Osteoblast (primary cell): Measurements from ENCODE around the gene GRIK4. TPM values are rescaled to one million over a fixed set of nuclear protein-coding genes. Genes with fewer than 3 reads are reported as not detected.

Experiments used
- DNase-seq: peaks from one replicate; pipeline ENCODE4 v3.0.0; 2011; ENCODE audit warnings: low spot score, mixed read lengths; ENCODE audit not compliant: insufficient read length; ENCODE audit errors: missing footprints
- H2AFZ ChIP-seq: 2 replicates; pipeline ENCODE4 v1.6.0; 2011; ENCODE audit warnings: mild to moderate bottlenecking, low read length
- H3K27ac ChIP-seq: 2 replicates; pipeline ENCODE4 v1.5.1; 2011; ENCODE audit warnings: mild to moderate bottlenecking, low read depth, low read length, moderate library complexity
- H3K27me3 ChIP-seq: 2 replicates; pipeline ENCODE4 v1.6.0; 2012; ENCODE audit warnings: mild to moderate bottlenecking, control low read depth, inconsistent platforms, low read length, moderate library complexity; ENCODE audit not compliant: insufficient read depth
- H3K36me3 ChIP-seq: 2 replicates; pipeline ENCODE4 v1.5.1; 2011; ENCODE audit warnings: mild to moderate bottlenecking, low read length, control low read depth, moderate library complexity; ENCODE audit not compliant: insufficient read depth
- H3K4me1 ChIP-seq: 2 replicates; pipeline ENCODE4 v1.5.1; 2011; ENCODE audit warnings: mild to moderate bottlenecking, low read length, control low read depth, moderate library complexity; ENCODE audit not compliant: insufficient read depth
- H3K4me2 ChIP-seq: 2 replicates; pipeline ENCODE4 v1.6.0; 2011; ENCODE audit warnings: mild to moderate bottlenecking, low read length; ENCODE audit not compliant: insufficient read depth
- H3K4me3 ChIP-seq: fragments of 200-600 bp; sonication (generic); 3 replicates; pipeline ENCODE4 v1.5.1; 2012; ENCODE audit warnings: mild to moderate bottlenecking, low read length, inconsistent platforms; ENCODE audit not compliant: insufficient read depth
- H3K79me2 ChIP-seq: 2 replicates; pipeline ENCODE4 v1.6.0; 2012; ENCODE audit warnings: mild to moderate bottlenecking, low read length, control low read depth, inconsistent platforms; ENCODE audit not compliant: insufficient read depth
- H3K9me3 ChIP-seq: 2 replicates; pipeline ENCODE4 v1.5.1; 2011; ENCODE audit warnings: low read depth, low read length, control low read depth
- H4K20me1 ChIP-seq: 2 replicates; pipeline ENCODE4 v1.6.0; 2012; ENCODE audit warnings: mild to moderate bottlenecking, low read length, control low read depth; ENCODE audit not compliant: insufficient read depth
- total RNA-seq: library from RNA; depleted of rRNA; stranded (reverse); fragments of >200 nt; gene quantifications from 2 replicates; pipeline ENCODE4 v1.2.3, GENCODE V29; 2012
- TF ChIP-seq, protein P1 (sequence below): IDR thresholded peaks from 2 replicates; pipeline ENCODE4 v1.5.1; 2011; ENCODE audit warnings: mild to moderate bottlenecking, low read depth, low read length, moderate library complexity; ENCODE audit errors: extremely low read depth

Gene GRIK4
- total RNA-seq, 1 donor, result under 0.01 TPM

DNA sequence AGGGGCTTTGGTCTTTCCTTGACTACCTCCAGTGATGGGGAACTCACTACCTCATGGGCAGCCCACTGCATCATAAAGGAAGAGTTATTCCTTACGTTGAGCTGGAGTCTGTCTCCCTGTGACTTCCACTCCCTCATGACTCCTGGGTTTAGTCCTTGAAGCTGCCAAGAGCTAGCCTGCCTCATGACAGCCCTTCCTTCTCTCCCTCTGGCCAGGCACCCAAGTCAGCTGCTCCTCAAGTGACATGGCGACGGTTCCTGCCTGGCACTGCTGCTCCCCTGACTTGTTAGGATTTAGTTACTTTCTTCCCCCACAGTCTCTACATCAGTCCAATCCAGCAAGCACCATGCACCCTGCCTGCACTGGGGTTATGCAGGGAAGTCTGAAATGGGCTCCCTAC lies 316.3 kb downstream of the GRIK4 start:
- TF ChIP-seq, protein P1, sequence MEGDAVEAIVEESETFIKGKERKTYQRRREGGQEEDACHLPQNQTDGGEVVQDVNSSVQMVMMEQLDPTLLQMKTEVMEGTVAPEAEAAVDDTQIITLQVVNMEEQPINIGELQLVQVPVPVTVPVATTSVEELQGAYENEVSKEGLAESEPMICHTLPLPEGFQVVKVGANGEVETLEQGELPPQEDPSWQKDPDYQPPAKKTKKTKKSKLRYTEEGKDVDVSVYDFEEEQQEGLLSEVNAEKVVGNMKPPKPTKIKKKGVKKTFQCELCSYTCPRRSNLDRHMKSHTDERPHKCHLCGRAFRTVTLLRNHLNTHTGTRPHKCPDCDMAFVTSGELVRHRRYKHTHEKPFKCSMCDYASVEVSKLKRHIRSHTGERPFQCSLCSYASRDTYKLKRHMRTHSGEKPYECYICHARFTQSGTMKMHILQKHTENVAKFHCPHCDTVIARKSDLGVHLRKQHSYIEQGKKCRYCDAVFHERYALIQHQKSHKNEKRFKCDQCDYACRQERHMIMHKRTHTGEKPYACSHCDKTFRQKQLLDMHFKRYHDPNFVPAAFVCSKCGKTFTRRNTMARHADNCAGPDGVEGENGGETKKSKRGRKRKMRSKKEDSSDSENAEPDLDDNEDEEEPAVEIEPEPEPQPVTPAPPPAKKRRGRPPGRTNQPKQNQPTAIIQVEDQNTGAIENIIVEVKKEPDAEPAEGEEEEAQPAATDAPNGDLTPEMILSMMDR, result no peak
- Histone ChIP-seq H3K9me3 (no peaks in the 10 kb centered on the region), H4K20me1 (no peaks in the 10 kb centered on the region), H3K79me2 (no peaks in the 10 kb centered on the region), H2AFZ (no peak overlapping the region), H3K36me3 (no peaks in the 10 kb centered on the region), H3K4me2 (no peak overlapping the region), H3K4me3 (no peak overlapping the region), H3K4me1 (no peaks in the 10 kb centered on the region), H3K27ac (no peak overlapping the region), H3K27me3 (no peaks in the 10 kb centered on the region)
- no peak for DNase-seq

DNA sequence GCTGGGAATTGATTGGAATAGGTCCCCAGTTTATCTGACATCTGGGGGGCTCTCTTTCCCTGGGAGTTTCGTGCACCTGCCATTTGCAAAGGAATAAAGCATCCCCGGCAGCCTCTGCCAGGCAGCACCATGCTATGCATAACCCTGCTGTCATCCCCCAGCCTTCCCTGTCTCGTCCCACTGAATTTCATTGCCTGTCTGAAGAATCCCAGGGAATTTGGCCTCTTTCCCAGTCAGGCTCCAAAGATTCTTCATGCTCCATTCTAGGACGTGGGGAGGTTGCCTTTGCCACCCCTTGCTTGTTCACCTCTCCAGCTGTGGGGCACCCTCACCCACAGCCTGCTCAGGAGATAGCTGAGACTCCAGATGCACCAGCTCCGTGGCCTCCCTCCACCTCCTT lies 317.3 kb downstream of the GRIK4 start:
- no peaks in the 10 kb centered on the region for H3K79me2 ChIP-seq
- H3K27ac ChIP-seq, result no peak overlapping the region
- no peaks in the 10 kb centered on the region for H3K27me3 ChIP-seq
- no peaks in the 10 kb centered on the region for H3K36me3 ChIP-seq
- no peaks in the 10 kb centered on the region for H4K20me1 ChIP-seq
- H3K9me3 ChIP-seq, result no peaks in the 10 kb centered on the region
- peak; percentile 85 for DNase-seq
- no peak overlapping the region for H2AFZ ChIP-seq
- H3K4me3 ChIP-seq, result no peak overlapping the region
- H3K4me1 ChIP-seq, result no peaks in the 10 kb centered on the region
- TF ChIP-seq, protein P1, result no peak
- no peak overlapping the region for H3K4me2 ChIP-seq

DNA sequence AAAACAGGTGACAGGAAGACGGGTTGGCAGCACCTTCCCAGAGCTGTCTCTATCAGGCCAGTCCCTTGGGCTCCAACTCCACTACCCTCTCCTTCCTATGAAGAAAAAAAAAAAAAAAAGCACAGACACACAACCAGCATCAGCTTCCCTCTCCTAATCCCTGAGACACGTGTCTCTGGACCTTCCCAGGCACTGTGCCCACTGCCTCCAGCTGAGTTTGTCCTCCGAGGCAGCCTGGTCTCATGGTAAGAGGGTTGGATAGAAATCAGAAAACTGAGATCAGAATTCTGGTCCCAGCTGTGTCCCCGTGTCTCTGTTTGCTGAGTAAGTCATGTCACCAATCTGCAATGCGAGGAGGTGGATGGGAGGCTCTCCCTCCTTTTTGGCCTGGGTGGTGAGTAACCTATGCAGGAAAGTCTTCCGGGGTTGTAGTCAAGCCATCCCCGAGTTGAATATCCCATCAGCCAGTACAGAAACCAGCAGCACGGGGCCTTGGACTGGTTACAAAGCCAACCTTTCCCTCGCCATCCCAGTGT lies 318.6 kb downstream of the GRIK4 start:
- Histone ChIP-seq H4K20me1 (no peaks in the 10 kb centered on the region), H2AFZ (no peak overlapping the region), H3K4me2 (no peak overlapping the region), H3K79me2 (no peaks in the 10 kb centered on the region), H3K4me3 (no peak overlapping the region), H3K36me3 (no peaks in the 10 kb centered on the region), H3K4me1 (no peaks in the 10 kb centered on the region), H3K9me3 (no peaks in the 10 kb centered on the region), H3K27me3 (no peaks in the 10 kb centered on the region), H3K27ac (no peak overlapping the region)
- TF ChIP-seq, protein P1, result no peak
- no peak for DNase-seq

DNA sequence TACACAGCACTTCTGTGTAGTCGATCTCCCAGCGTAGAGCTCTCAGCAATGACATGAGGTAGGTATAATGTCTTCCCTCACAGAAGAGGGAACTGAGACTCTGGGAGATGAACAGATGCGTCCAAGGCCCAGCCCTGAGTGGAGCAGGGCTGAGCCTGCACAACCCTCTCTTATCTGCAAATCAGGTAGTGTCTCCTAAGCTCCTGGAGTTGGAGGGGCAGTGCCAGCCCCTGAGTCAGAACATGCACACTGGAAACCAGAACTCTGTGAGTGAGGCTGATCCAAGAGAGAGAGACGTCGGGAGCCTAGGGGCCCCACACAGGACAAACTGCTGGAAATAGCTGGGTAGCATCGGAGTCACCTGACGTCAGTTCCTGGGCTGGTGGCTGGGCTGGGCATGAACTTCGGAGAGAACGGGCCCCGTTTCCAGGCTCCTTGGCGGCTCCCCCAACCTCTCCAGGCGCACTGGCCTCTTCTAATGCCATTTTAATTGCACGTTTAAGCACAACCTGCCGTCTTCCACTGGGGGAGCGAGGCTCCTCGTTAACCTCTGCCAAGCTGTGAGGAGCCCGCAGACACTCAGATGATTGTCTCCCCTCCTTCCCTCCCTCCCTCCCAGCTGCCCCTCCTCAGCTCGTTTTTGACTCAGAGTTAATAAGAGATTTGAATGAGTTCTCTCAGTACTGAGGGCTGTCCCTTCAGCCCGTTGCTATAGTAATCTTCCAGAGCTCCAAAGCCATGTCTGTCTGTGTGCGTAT lies 321.1 kb downstream of the GRIK4 start:
- Histone ChIP-seq H3K9me3 (no peaks in the 10 kb centered on the region), H3K36me3 (no peaks in the 10 kb centered on the region), H3K27ac (no peak overlapping the region), H2AFZ (no peak overlapping the region), H3K79me2 (no peaks in the 10 kb centered on the region), H4K20me1 (no peaks in the 10 kb centered on the region), H3K4me2 (no peak overlapping the region), H3K4me1 (no peaks in the 10 kb centered on the region), H3K27me3 (no peaks in the 10 kb centered on the region), H3K4me3 (no peak overlapping the region)
- TF ChIP-seq, protein P1, result no peak
- peak; percentile 55 for DNase-seq
